ENCODE data around the gene MED1.

DNA sequence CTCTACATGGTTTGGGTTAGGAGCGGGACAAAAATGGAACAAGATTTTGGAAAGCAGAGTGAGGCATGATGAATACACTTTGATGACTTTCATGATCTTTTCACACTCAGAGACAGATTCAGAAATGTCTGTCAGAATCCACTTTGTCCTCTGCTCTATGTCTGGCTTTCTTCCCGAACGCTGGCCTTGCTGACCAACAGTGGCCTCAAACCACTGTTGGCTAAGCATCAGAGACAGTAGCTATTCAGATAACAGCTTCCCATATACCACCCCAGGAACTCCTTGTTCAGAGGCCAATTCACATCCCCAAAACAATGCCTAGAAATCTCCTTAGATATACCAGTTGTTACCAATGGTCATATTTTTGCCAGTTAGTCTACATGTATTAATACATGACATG lies 90.5 kb downstream of the MED1 start:
- TF ChIP-seq, protein P1, sequence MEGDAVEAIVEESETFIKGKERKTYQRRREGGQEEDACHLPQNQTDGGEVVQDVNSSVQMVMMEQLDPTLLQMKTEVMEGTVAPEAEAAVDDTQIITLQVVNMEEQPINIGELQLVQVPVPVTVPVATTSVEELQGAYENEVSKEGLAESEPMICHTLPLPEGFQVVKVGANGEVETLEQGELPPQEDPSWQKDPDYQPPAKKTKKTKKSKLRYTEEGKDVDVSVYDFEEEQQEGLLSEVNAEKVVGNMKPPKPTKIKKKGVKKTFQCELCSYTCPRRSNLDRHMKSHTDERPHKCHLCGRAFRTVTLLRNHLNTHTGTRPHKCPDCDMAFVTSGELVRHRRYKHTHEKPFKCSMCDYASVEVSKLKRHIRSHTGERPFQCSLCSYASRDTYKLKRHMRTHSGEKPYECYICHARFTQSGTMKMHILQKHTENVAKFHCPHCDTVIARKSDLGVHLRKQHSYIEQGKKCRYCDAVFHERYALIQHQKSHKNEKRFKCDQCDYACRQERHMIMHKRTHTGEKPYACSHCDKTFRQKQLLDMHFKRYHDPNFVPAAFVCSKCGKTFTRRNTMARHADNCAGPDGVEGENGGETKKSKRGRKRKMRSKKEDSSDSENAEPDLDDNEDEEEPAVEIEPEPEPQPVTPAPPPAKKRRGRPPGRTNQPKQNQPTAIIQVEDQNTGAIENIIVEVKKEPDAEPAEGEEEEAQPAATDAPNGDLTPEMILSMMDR (IDR thresholded peaks at IDR 0.05; ENCODE audit: low read depth, low read length) = no peak
- no peak for TF ChIP-seq EZH2phosphoT487 (IDR thresholded peaks at IDR 0.05; ENCODE audit: low read depth)
